Naive thymus-derived CD4-positive, alpha-beta T cell (primary cell): ENCODE data around the gene BRSK2. TPM values are rescaled to one million over a fixed set of nuclear protein-coding genes. Genes with fewer than 3 reads are reported as not detected.
A peak's percentile ranks its signal among the peaks of the same experiment; 100 is the strongest.
"Not testable (repeated sequence)": the region's sequence is repeated elsewhere in the genome, so short reads cannot be mapped to it uniquely, and the experiment has no call there.

Experiments
- ATAC-seq: fragments of 150-1000 bp; cut with Tn5 transposase; 2 replicates; pipeline ENCODE4 v1.10.0; 2021; ENCODE audit warnings: mild to moderate bottlenecking, moderate library complexity
- CTCF ChIA-PET: fragments of 350-600 bp; sonication (Branson Sonifier 250); formaldehyde crosslinking; loops from one replicate; lab custom pipeline; 2021; ENCODE audit warnings: antibody characterized with exemption; lab: Charles Lee
- POLR2A ChIA-PET: fragments of 350-600 bp; sonication (Branson Sonifier 250); formaldehyde crosslinking; loops from one replicate; lab custom pipeline; 2021; ENCODE audit warnings: antibody characterized with exemption, inconsistent platforms; lab: Charles Lee
- DNase-seq, 9 donors: peaks; one replicate each; pipeline versions ENCODE4 v3.0.0 to v3.0.0-alpha.2; 2020 to 2022; ENCODE audit warnings: mixed read lengths in 1 of 9
- H3K27ac ChIP-seq: one replicate; pipeline ENCODE4 v1.7.0; 2013; ENCODE audit warnings: mild to moderate bottlenecking, low read depth, low read length, moderate library complexity
- H3K27me3 ChIP-seq, 2 donors: one replicate each; pipeline ENCODE4 v1.7.0; 2013; ENCODE audit warnings: low read length in 2 of 2, mild to moderate bottlenecking in 2 of 2, moderate library complexity in 2 of 2; ENCODE audit not compliant: control insufficient read depth in 2 of 2, insufficient read depth in 2 of 2
- H3K36me3 ChIP-seq, 3 experiments: 1 replicate in 2 of 3; 2 replicates in 1 of 3; pipeline ENCODE4 v1.7.0; 2013; ENCODE audit warnings: low read length in 3 of 3, mild to moderate bottlenecking in 3 of 3, moderate library complexity in 1 of 3; ENCODE audit not compliant: insufficient read depth in 3 of 3, control insufficient read depth in 2 of 3
- H3K4me1 ChIP-seq, 2 donors: one replicate each; pipeline ENCODE4 v1.7.0; 2013; ENCODE audit warnings: low read length in 2 of 2, mild to moderate bottlenecking in 2 of 2, moderate library complexity in 1 of 2; ENCODE audit not compliant: control insufficient read depth in 2 of 2, insufficient read depth in 2 of 2
- H3K4me3 ChIP-seq: 2 replicates; pipeline ENCODE4 v1.7.0; 2013; ENCODE audit warnings: mild to moderate bottlenecking, low read length
- H3K9me3 ChIP-seq, 3 experiments: 1 replicate in 2 of 3; 2 replicates in 1 of 3; pipeline ENCODE4 v1.7.0; 2013; ENCODE audit warnings: low read length in 3 of 3; ENCODE audit not compliant: control insufficient read depth in 2 of 3
- H3K27ac Mint-ChIP-seq, 9 donors: one replicate each; pipeline ENCODE4 v1.8.0; 2020 to 2022; ENCODE audit warnings: mixed read lengths in 9 of 9, mild to moderate bottlenecking in 8 of 9, moderate library complexity in 5 of 9, inconsistent platforms in 2 of 9
- H3K27me3 Mint-ChIP-seq, 5 donors: one replicate each; pipeline ENCODE4 v1.8.0; 2021 to 2022; ENCODE audit warnings: mixed read lengths in 5 of 5, mild to moderate bottlenecking in 1 of 5
- H3K36me3 Mint-ChIP-seq, 5 donors: one replicate each; pipeline ENCODE4 v1.8.0; 2020 to 2022; ENCODE audit warnings: mixed read lengths in 5 of 5, mild to moderate bottlenecking in 3 of 5, inconsistent platforms in 1 of 5
- H3K4me1 Mint-ChIP-seq, 7 donors: one replicate each; pipeline ENCODE4 v1.8.0; 2020 to 2022; ENCODE audit warnings: mixed read lengths in 7 of 7, mild to moderate bottlenecking in 3 of 7, inconsistent platforms in 1 of 7
- H3K4me3 Mint-ChIP-seq, 10 donors: one replicate each; pipeline ENCODE4 v1.8.0; 2020 to 2022; ENCODE audit warnings: mild to moderate bottlenecking in 10 of 10, mixed read lengths in 10 of 10, moderate library complexity in 6 of 10, inconsistent platforms in 2 of 10
- H3K9me3 Mint-ChIP-seq, 11 donors: one replicate each; pipeline ENCODE4 v1.8.0; 2020 to 2022; ENCODE audit warnings: mixed read lengths in 11 of 11, mild to moderate bottlenecking in 4 of 11, inconsistent platforms in 1 of 11, moderate library complexity in 1 of 11
- intact Hi-C, 2 donors: fragments of 100-400 bp; cut with micrococcal nuclease; formaldehyde crosslinking; loops; one replicate each; pipeline ENCODE4 v1.15.1; 2023
- polyA plus RNA-seq, 2 donors: library from polyadenylated mRNA; unstranded; fragments of 300-500 nt; fragmentation: Illumina TruSeq; gene quantifications; one replicate each; pipeline ENCODE4 v1.2.3, GENCODE V29; 2021
- total RNA-seq, 6 experiments: library from RNA in 5 of 6; stranded (reverse) in 5 of 6; gene quantifications; 1 replicate in 5 of 6; 2 replicates in 1 of 6; pipeline ENCODE4 v1.2.3 and lab custom pipeline; 2021 to 2026

BRSK2 gene
- total and polyA plus RNA-seq, 7 experiments from 2014 or later, result 0.27 to 0.51 (median 0.30) TPM; not detected in 4

GRCh38 chr11:1507381-1508140 lies 117.8 kb downstream of the BRSK2 start:
- Histone ChIP-seq H3K36me3 (peaks cover 0 to 3% (median 0%) of the 10 kb centered on the region in 3 experiments), H3K4me3 (no peak overlapping the region), H3K27ac (no peak overlapping the region), H3K4me1 (peaks cover 0 to 9% of the 10 kb centered on the region in 2 donors), H3K9me3 (no peaks in the 10 kb centered on the region), H3K27me3 (no peaks in the 10 kb centered on the region)
- H3K9me3 Mint-ChIP-seq, result no peaks in the 10 kb centered on the region
- intact Hi-C loops, result no loop called here
- H3K27ac Mint-ChIP-seq, result peak overlapping the region in 1 of 9 donors; percentile 28
- H3K4me1 Mint-ChIP-seq, result peaks cover 4 to 73% (median 41%) of the 10 kb centered on the region in 7 donors
- no peaks in the 10 kb centered on the region for H3K27me3 Mint-ChIP-seq
- ChIA-PET CTCF (interaction anchor here (0.6 kb wide), 1 partner anchor 390 kb away, joined by 3 read pairs; no protein-coding TSS in a partner anchor), POLR2A (no interaction called here)
- H3K36me3 Mint-ChIP-seq, result no peaks in the 10 kb centered on the region
- H3K4me3 Mint-ChIP-seq, result no peak overlapping the region
- ATAC-seq, result no peak
- no peak for DNase-seq

- no peak overlapping the region for H3K27ac Mint-ChIP-seq
Observed at GRCh38 chr11:1508491-1508891, 118.8 kb downstream of the BRSK2 start.

GRCh38 chr11:1508986-1509385 lies 119.3 kb downstream of the BRSK2 start:
- H3K9me3 ChIP-seq, result no peaks in the 10 kb centered on the region
- H3K36me3 Mint-ChIP-seq, result peaks cover 0 to 6% (median 0%) of the 10 kb centered on the region in 5 donors
- peak; percentile 26 for ATAC-seq
- H3K4me3 Mint-ChIP-seq, result peak overlapping the region in 2 of 10 donors; percentile 2 to 61
- peaks cover 9 to 71% (median 47%) of the 10 kb centered on the region in 7 donors for H3K4me1 Mint-ChIP-seq
- H3K36me3 ChIP-seq, result no peaks in the 10 kb centered on the region
- H3K4me3 ChIP-seq, result no peak overlapping the region
- no peaks in the 10 kb centered on the region for H3K27me3 ChIP-seq
- ChIA-PET POLR2A (no interaction called here), CTCF (no interaction called here)
- DNase-seq, result no peak
- peak overlapping the region in 2 of 9 donors; percentile 44 to 46 for H3K27ac Mint-ChIP-seq
- H3K27ac ChIP-seq, result no peak overlapping the region
- peaks cover 0 to 9% of the 10 kb centered on the region in 2 donors for H3K4me1 ChIP-seq
- H3K9me3 Mint-ChIP-seq, result no peaks in the 10 kb centered on the region
- H3K27me3 Mint-ChIP-seq, result no peaks in the 10 kb centered on the region
- intact Hi-C loops, result no loop called here

More at GRCh38 chr11:1508491-1508891, 118.8 kb downstream of the BRSK2 start:
- no peaks in the 10 kb centered on the region for H3K36me3 ChIP-seq
- no peaks in the 10 kb centered on the region for H3K9me3 ChIP-seq
- H3K27ac ChIP-seq, result no peak overlapping the region
- H3K4me1 ChIP-seq, result peaks cover 0 to 9% of the 10 kb centered on the region in 2 donors
- no peak for DNase-seq
- no peaks in the 10 kb centered on the region for H3K9me3 Mint-ChIP-seq
- CTCF ChIA-PET, result no interaction called here
- peak overlapping the region in 2 of 10 donors; percentile 2 to 9 for H3K4me3 Mint-ChIP-seq
- POLR2A ChIA-PET, result no interaction called here
- H3K27me3 ChIP-seq, result no peaks in the 10 kb centered on the region
- no peak for ATAC-seq
- peaks cover 0 to 3% (median 0%) of the 10 kb centered on the region in 5 donors for H3K36me3 Mint-ChIP-seq
- intact Hi-C loops, result no loop called here
- no peaks in the 10 kb centered on the region for H3K27me3 Mint-ChIP-seq
- H3K4me3 ChIP-seq, result no peak overlapping the region
- H3K4me1 Mint-ChIP-seq, result peaks cover 8 to 71% (median 44%) of the 10 kb centered on the region in 7 donors

- CTCF ChIA-PET, result interaction anchor here (0.6 kb wide), 1 partner anchor 83 kb away, joined by 5 read pairs; no protein-coding TSS in a partner anchor
Observed at GRCh38 chr11:1509626-1510255, 120.0 kb downstream of the BRSK2 start.

GRCh38 chr11:1510351-1510750 lies 120.6 kb downstream of the BRSK2 start:
- H3K9me3 Mint-ChIP-seq, DNase-seq, CTCF ChIA-PET, H3K36me3 ChIP-seq, H3K36me3 Mint-ChIP-seq, H3K9me3 ChIP-seq, H3K27ac ChIP-seq, H3K27me3 Mint-ChIP-seq, H3K4me3 ChIP-seq, H3K27ac Mint-ChIP-seq, ATAC-seq, H3K4me3 Mint-ChIP-seq, H3K27me3 ChIP-seq, POLR2A ChIA-PET: not testable (repeated sequence)
- intact Hi-C loops, result loop anchor here in 1 of 2 donors (10.0 kb wide), 1 partner anchor 396 kb away; no protein-coding TSS in a partner anchor
- H3K4me1 Mint-ChIP-seq, result peaks cover 9 to 80% (median 53%) of the 10 kb centered on the region in 7 donors
- peaks cover 2 to 11% of the 10 kb centered on the region in 2 donors for H3K4me1 ChIP-seq

More at GRCh38 chr11:1509626-1510255, 120.0 kb downstream of the BRSK2 start:
- Histone ChIP-seq H3K27me3 (no peaks in the 10 kb centered on the region), H3K4me1 (peaks cover 0 to 9% of the 10 kb centered on the region in 2 donors), H3K4me3 (no peak overlapping the region), H3K27ac (no peak overlapping the region), H3K9me3 (no peaks in the 10 kb centered on the region), H3K36me3 (no peaks in the 10 kb centered on the region)
- peak overlapping the region in 2 of 9 donors; percentile 44 to 46 for H3K27ac Mint-ChIP-seq
- ATAC-seq (no peak), DNase-seq (no peak)
- POLR2A ChIA-PET, result no interaction called here
- peaks cover 0 to 6% (median 0%) of the 10 kb centered on the region in 5 donors for H3K36me3 Mint-ChIP-seq
- no peaks in the 10 kb centered on the region for H3K27me3 Mint-ChIP-seq
- peaks cover 9 to 76% (median 53%) of the 10 kb centered on the region in 7 donors for H3K4me1 Mint-ChIP-seq
- intact Hi-C loops, result loop anchor here in 1 of 2 donors (10.0 kb wide), 1 partner anchor 395 kb away; no protein-coding TSS in a partner anchor
- no peaks in the 10 kb centered on the region for H3K9me3 Mint-ChIP-seq
- H3K4me3 Mint-ChIP-seq, result peak overlapping the region in 2 of 10 donors; percentile 2 to 40

- Histone ChIP-seq H3K4me1 (peaks cover 7 to 17% of the 10 kb centered on the region in 2 donors), H3K36me3 (no peaks in the 10 kb centered on the region), H3K27me3 (no peaks in the 10 kb centered on the region), H3K4me3 (no peak overlapping the region), H3K9me3 (no peaks in the 10 kb centered on the region), H3K27ac (no peak overlapping the region)
- intact Hi-C loops, result loop anchor here in 1 of 2 donors (10.0 kb wide), 1 partner anchor 396 kb away; no protein-coding TSS in a partner anchor
- no peak for ATAC-seq
- Mint-ChIP-seq H3K9me3 (no peaks in the 10 kb centered on the region), H3K36me3 (peaks cover 0 to 6% (median 0%) of the 10 kb centered on the region in 5 donors), H3K27me3 (no peaks in the 10 kb centered on the region), H3K4me1 (peaks cover 9 to 82% (median 58%) of the 10 kb centered on the region in 7 donors), H3K4me3 (no peak overlapping the region), H3K27ac (peak overlapping the region in 3 of 9 donors; percentile 12 to 64 (median 25))
- DNase-seq, result no peak
- POLR2A ChIA-PET, result no interaction called here
- CTCF ChIA-PET, result no interaction called here
Observed at GRCh38 chr11:1510928-1511327, 121.2 kb downstream of the BRSK2 start.
